Upper lobe of left lung (tissue), 6 donors: ENCODE measurements around the gene ELK4. TPM values are rescaled to one million over a fixed set of nuclear protein-coding genes. Genes with fewer than 3 reads are reported as not detected.

ENCODE experiments used
- ATAC-seq, 2 donors: fragments of 200-7000 bp; cut with Tn5 transposase; one replicate each; pipeline ENCODE4 v1.9.1; 2022; ENCODE audit warnings: mild to moderate bottlenecking in 2 of 2, moderate library complexity in 2 of 2; ENCODE audit not compliant: low FRiP score in 2 of 2
- DNase-seq, 2 donors: peaks; one replicate each; pipeline ENCODE4 v3.0.0-alpha.2; 2019 to 2020
- H3K27ac ChIP-seq, 4 donors: fragments of 200-600 bp; sonication (generic); one replicate each; pipeline ENCODE4 v1.5.1; 2016 to 2019
- H3K27me3 ChIP-seq, 4 donors: fragments of 200-600 bp; sonication (generic); one replicate each; pipeline ENCODE4 v1.5.1; 2017 to 2019
- H3K36me3 ChIP-seq, 4 donors: fragments of 200-600 bp; sonication (generic); one replicate each; pipeline ENCODE4 v1.5.1; 2016 to 2019
- H3K4me1 ChIP-seq, 4 donors: fragments of 200-600 bp; sonication (generic); one replicate each; pipeline ENCODE4 v1.5.1; 2018 to 2019
- H3K4me3 ChIP-seq, 4 donors: fragments of 200-600 bp; sonication (generic); one replicate each; pipeline ENCODE4 v1.5.1; 2017 to 2019; ENCODE audit warnings: mild to moderate bottlenecking in 2 of 4, moderate library complexity in 1 of 4
- H3K9me3 ChIP-seq, 4 donors: fragments of 200-600 bp; sonication (generic); one replicate each; pipeline ENCODE4 v1.5.1; 2018 to 2019
- EP300 ChIP-seq, 4 donors: sonication (generic); formaldehyde crosslinking; IDR thresholded peaks; one replicate each; pipeline ENCODE4 v1.5.1; 2017; ENCODE audit warnings: antibody characterized with exemption in 4 of 4, control low read depth in 2 of 4
- POLR2A ChIP-seq, 4 donors: fragments of 450-650 bp; IDR thresholded peaks; one replicate each; pipeline ENCODE4 v1.5.1; 2016 to 2017; ENCODE audit warnings: antibody characterized with exemption in 4 of 4, mild to moderate bottlenecking in 2 of 4
- POLR2AphosphoS5 ChIP-seq, 2 donors: sonication (generic); formaldehyde crosslinking; IDR thresholded peaks; one replicate each; pipeline ENCODE4 v1.5.1; 2017; ENCODE audit warnings: antibody characterized with exemption in 2 of 2
- WGBS, 2 donors: methylation state at CpG; one replicate each; pipeline ENCODE4 v1.1.5; 2017 to 2018; 5-methylcytosine and 5-hydroxymethylcytosine counted together
- total RNA-seq, 6 donors: library from RNA; depleted of rRNA in 4 of 6; stranded (reverse); fragments of >200 nt in 4 of 6; gene quantifications; one replicate each; pipeline versions ENCODE4 v1.1.0 to v1.2.1, GENCODE V29; 2016 to 2021
- TF ChIP-seq, protein P1 (sequence below), 6 experiments: fragments of 450-650 bp in 4 of 6; fragments of 200-600 bp in 2 of 6; sonication (generic) in 2 of 6; IDR thresholded peaks; one replicate each; pipeline ENCODE4 v1.5.1; 2016 to 2019; ENCODE audit warnings: antibody characterized with exemption in 6 of 6
- donor health status: DM: no; HTN: no; CAD: no; lungs with moderate emphysema.
- donor health status: DM: no; HTN: yes; CAD: no; lungs with severe emphysema.

The ELK4 gene
- total RNA-seq, 6 donors from 2014 or later = 15.7 to 65.4 (median 30.2) TPM

DNA sequence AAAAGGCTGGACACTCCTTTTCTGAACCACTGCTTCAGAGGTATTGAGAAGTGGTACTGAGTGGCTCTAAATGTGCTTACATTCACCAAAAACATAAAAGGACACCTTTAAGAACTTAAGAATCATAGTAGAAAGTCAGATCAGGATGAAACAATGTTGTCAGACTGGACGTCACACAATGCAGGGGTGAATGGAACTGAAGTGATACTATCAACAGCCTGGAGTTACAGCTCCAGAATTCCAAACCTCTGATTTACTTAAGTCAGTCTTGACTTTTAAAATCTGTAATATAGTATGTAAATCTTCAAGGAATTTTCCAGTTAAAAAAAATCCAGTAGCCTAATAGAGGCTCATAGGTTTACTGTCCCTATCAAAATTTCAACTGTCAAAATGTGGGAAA, 19.3 kb downstream of the ELK4 start:
- peaks cover 6 to 60% (median 25%) of the 10 kb centered on the region in 4 donors for H3K36me3 ChIP-seq
- no peak for ATAC-seq
- no peak for DNase-seq
- no peak overlapping the region for H3K27ac ChIP-seq
- no peak overlapping the region for H3K4me3 ChIP-seq
- WGBS, 2 donors = 92% methylated on average over 1 of the region's 1 CpG
- H3K4me1 ChIP-seq = peaks cover 10 to 25% (median 13%) of the 10 kb centered on the region in 4 donors
- H3K9me3 ChIP-seq = no peaks in the 10 kb centered on the region
- H3K27me3 ChIP-seq = no peaks in the 10 kb centered on the region
- TF ChIP-seq POLR2AphosphoS5 (IDR thresholded peaks at IDR 0.05) (no peak), EP300 (IDR thresholded peaks at IDR 0.05) (no peak), POLR2A (IDR thresholded peaks at IDR 0.05) (no peak)
- TF ChIP-seq, protein P1, sequence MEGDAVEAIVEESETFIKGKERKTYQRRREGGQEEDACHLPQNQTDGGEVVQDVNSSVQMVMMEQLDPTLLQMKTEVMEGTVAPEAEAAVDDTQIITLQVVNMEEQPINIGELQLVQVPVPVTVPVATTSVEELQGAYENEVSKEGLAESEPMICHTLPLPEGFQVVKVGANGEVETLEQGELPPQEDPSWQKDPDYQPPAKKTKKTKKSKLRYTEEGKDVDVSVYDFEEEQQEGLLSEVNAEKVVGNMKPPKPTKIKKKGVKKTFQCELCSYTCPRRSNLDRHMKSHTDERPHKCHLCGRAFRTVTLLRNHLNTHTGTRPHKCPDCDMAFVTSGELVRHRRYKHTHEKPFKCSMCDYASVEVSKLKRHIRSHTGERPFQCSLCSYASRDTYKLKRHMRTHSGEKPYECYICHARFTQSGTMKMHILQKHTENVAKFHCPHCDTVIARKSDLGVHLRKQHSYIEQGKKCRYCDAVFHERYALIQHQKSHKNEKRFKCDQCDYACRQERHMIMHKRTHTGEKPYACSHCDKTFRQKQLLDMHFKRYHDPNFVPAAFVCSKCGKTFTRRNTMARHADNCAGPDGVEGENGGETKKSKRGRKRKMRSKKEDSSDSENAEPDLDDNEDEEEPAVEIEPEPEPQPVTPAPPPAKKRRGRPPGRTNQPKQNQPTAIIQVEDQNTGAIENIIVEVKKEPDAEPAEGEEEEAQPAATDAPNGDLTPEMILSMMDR (IDR thresholded peaks at IDR 0.05) = no peak

DNA sequence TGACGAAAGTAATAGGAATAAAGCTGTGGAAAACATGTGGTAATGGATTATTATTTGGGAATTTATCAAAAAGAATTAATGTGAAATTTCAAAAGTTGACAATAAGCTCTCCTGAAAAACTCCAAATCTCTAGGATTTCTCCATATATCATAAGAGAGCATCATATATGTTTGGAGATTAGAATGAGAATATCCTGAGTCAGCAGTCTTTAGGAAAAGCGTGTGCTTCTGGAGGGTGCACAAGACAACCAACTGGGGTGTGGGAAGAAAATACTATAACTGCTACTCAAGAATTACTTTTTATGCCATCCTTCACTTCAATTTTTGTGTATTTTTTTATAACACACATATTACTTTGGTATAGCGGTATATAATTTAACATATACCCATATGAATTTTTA, 19.7 kb downstream of the ELK4 start:
- peaks cover 6 to 55% (median 24%) of the 10 kb centered on the region in 4 donors for H3K36me3 ChIP-seq
- H3K27me3 ChIP-seq = no peaks in the 10 kb centered on the region
- TF ChIP-seq POLR2A (IDR thresholded peaks at IDR 0.05) (no peak), POLR2AphosphoS5 (IDR thresholded peaks at IDR 0.05) (no peak), EP300 (IDR thresholded peaks at IDR 0.05) (no peak)
- TF ChIP-seq, protein P1 (IDR thresholded peaks at IDR 0.05) = no peak
- DNase-seq (no peak), ATAC-seq (no peak)
- H3K27ac ChIP-seq = no peak overlapping the region
- no peaks in the 10 kb centered on the region for H3K9me3 ChIP-seq
- H3K4me3 ChIP-seq = no peak overlapping the region
- 96 to 97% methylated on average over 3 of the region's 3 CpGs for WGBS, 2 donors
- H3K4me1 ChIP-seq = peaks cover 10 to 25% (median 13%) of the 10 kb centered on the region in 4 donors

DNA sequence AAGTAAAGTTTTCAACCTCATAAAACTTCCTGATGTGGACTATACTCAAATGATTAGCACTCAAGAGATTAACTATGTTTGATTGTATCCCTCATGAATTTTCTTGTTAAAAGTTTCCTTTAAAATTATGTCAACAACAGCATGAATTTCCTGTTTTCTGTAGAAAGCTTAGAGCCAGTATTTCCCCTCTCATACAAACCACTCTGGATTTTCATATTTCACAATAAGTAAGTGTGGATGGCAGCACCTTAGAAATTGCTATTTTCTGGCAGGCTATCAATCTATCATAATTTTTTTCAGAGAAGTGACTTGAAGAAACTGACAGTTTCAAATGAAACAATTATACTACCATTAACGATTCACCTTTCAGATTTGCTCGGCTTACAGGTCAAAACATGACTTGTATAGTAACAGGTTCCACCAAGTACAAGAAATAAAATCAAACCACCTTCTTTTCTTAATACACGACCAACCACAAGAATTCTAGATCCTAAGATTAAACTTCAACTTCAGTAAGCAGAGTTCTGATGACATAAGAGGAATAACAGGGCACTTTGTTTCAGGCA, 20.8 kb downstream of the ELK4 start:
- ATAC-seq = no peak
- peak overlapping the region in 1 of 4 donors; percentile 10 for H3K27ac ChIP-seq
- 33 to 43% methylated on average over 3 of the region's 3 CpGs for WGBS, 2 donors

DNA sequence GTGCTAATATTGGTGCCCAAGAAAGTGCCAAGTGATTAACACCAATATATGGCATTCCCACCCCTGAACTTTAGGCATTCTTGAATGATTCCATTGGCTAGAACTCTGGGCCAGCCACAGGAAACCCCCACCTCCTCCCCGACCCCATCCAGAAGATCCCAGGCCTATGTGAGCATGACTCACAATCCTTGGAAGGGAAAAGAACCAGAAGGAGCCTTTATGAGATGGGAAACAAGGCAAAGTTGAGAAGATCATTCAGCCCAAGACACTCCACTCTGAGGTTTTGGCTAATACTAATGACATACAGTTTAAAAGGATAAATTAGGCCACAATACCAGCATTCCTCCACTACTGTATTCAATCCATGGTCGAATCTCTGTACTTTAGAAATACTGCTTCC, 21.8 kb downstream of the ELK4 start:
- no peak for ATAC-seq
- Histone ChIP-seq H3K27me3 (no peaks in the 10 kb centered on the region), H3K9me3 (no peaks in the 10 kb centered on the region), H3K36me3 (peaks cover 0 to 35% (median 14%) of the 10 kb centered on the region in 4 donors), H3K27ac (peak overlapping the region in 2 of 4 donors; percentile 8 to 11), H3K4me1 (peaks cover 10 to 32% (median 15%) of the 10 kb centered on the region in 4 donors), H3K4me3 (no peak overlapping the region)
- TF ChIP-seq EP300 (IDR thresholded peaks at IDR 0.05) (no peak), POLR2AphosphoS5 (IDR thresholded peaks at IDR 0.05) (no peak), POLR2A (IDR thresholded peaks at IDR 0.05) (no peak)
- TF ChIP-seq, protein P1 (IDR thresholded peaks at IDR 0.05) = no peak
- DNase-seq = no peak
- 71 to 72% methylated on average over 2 of the region's 2 CpGs for WGBS, 2 donors

More for the DNA sequence above, 20.8 kb downstream of the ELK4 start:
- no peak for DNase-seq
- Histone ChIP-seq H3K4me1 (peaks cover 10 to 25% (median 13%) of the 10 kb centered on the region in 4 donors), H3K9me3 (no peaks in the 10 kb centered on the region), H3K4me3 (no peak overlapping the region), H3K27me3 (no peaks in the 10 kb centered on the region), H3K36me3 (peaks cover under 1 to 44% (median 17%) of the 10 kb centered on the region in 4 donors)
- TF ChIP-seq EP300 (IDR thresholded peaks at IDR 0.05) (no peak), POLR2A (IDR thresholded peaks at IDR 0.05) (no peak), POLR2AphosphoS5 (IDR thresholded peaks at IDR 0.05) (no peak)
- TF ChIP-seq, protein P1 (IDR thresholded peaks at IDR 0.05) = no peak
